GM19468 (cell line): ENCODE measurements around the gene NEB.

ENCODE experiments used
- ATAC-seq: cut with Tn5 transposase; IDR thresholded peaks from one replicate; pipeline ENCODE4 v1.9.1; 2021; ENCODE audit warnings: mild to moderate bottlenecking, moderate library complexity, moderate number of reproducible peaks; ENCODE audit not compliant: unreplicated experiment; ENCODE audit errors: extremely low read depth

The NEB gene

GRCh38 chr2:151733771-151734672, at the start of gene NEB:
NEB (minus strand) TSS chr2:151734476; CDS start chr2:151733156, 1,320 bp downstream.
- no peak for ATAC-seq

DNA sequence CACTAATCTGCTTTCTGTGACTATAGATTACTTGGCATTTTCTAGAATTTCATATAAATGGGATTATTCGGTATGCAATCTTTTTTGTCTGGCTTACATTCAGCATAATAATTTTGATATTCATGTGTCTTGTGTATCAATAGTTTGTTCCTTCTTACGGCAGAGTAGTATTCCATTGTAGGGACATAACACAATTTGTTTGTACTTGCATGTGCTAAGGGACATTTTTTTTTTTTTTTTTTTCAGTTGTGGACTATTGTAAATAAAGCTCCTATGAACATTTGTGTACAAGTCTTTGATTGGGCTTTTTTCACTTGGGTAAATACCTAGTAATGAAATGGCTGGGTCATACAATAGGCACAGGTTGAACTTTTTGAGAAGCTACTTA, 48.9 kb upstream of the NEB start:
- ATAC-seq: no peak

DNA sequence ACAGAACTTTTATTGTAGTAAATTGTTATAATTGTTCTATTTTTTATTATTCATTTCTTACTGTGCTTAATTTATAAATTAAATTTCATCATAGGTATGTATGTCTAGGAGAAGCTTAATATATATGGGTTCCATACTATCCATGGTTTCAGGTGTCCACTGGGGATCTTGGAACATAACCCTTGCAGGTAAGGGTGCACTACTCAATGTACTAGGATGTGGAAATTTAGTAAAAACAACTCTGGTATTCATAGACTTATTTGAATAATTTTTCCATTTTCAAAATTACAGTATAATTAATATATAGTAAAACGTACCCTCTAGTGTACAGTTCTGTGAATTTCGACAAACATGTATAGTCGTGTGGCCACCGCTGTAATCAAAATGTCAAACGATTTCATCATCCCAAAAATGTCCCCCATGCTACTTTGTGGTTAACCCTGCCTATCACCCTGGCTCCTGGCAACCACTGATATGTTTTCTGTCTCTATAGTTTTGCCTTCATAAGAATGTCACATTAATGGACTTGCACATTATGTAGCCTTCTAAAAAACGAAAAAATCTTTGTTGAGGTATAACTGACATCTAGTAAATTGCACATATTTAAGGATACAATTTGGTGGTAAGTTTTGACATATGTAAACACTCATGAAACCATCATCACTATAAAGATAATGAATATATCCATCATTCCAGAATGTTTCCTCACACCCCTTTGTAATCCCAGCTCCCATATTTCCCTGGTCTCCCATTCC, 48.3 kb upstream of the NEB start:
- no peak for ATAC-seq

GRCh38 chr2:151781642-151782041, 47.4 kb upstream of the NEB start:
- no peak for ATAC-seq

- no peak for ATAC-seq
These were observed 46.7 kb upstream of the NEB start for GRCh38 chr2:151780938-151781337.

DNA sequence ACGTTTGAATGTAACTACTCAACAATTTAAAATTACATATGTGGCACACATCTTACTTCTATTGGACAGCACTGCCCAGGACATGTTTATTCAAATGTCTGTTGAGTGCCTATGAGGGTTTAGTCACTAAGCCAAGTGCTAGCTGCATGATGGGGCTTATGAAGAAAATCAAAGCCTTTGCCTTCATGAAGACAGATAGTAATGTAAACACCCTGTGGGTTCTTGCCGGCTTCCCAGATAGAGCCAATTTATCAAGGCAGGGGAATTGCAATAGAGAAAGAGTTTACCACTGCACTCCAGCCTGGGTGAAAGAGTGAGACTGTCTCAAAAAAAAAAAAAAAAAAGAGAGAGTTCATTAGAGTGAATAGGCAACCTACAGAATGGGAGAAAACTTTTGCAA, 43.7 kb upstream of the NEB start:
- no peak for ATAC-seq

GRCh38 chr2:151777487-151777886, 43.2 kb upstream of the NEB start:
- ATAC-seq: no peak

DNA sequence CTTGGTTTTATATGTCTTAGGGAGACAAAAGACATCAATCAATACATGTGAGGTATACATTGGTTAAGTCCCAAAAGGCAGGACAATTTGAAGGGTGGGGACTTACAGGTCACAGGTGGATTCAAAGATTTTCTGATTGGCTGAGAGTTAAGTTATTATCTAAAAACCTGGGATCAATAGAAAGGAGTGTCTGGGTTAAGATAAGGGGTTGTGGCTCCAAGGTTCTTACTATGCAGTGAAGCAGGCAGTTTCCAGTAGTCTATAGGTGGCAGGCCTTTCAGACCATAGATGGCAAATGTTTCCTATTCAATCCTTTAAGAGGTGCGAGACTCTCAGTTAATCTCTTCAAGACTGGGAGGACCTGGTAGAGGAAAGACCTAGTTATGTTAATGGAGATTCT, 42.1 kb upstream of the NEB start:
- ATAC-seq: no peak

- ATAC-seq: no peak
These were observed 40.9 kb upstream of the NEB start for GRCh38 chr2:151775057-151775740.

- ATAC-seq: no peak
These were observed 40.2 kb upstream of the NEB start for GRCh38 chr2:151774506-151774905.

DNA sequence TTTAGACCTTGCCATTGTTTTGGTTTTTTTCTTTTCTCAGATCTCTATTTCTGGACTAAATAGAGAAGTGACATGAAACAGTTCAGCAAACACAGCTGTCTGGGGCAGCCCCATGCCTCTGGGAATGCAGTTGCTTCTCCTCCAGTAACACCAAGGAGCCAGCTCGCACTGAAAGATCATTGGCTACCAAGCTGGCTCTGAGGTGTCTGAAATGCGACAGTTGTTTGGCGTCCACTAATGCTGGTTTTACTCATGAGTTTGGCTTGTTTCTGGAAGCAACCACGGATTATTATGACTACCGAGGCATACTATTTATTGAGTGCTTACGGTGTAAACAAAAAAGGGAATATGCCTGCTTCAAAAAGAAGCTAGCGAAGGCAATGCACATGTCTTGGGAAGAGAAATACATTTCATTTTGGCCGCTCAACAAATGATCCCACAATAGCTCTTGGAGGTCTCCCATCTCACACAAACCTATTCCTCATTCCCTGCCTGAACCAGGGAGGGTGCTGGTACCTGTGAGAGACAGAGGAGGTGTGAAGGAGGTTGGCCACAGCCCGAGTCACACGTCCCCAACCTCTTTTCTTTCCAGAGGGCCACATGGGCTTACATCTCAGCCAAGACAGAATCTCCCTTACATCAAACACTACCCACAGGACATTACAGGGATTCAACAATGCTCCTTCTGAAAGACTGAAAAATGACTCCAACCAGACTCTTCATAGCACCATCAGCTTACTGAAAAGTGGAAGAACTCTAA, 37.5 kb upstream of the NEB start:
- ATAC-seq: peak; percentile 95

DNA sequence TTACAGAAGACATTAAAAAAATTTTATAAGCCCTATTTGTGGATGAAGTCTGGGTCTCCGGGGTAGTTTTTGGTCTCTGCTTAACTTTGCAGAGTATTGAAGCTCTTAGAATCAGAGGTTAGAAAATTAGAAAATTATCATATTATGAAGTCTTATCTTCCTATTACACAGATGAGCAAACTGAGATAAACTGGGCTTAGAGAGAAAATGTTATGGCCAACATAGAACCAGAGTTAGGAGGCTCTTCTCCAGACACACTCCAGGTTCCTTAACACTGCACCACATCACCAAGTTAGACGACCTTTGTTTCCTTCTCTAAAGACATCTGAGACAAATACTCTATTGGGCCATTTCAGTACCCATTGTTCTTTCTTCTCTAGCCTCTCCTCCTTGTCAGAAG, 36.7 kb upstream of the NEB start:
- no peak for ATAC-seq

DNA sequence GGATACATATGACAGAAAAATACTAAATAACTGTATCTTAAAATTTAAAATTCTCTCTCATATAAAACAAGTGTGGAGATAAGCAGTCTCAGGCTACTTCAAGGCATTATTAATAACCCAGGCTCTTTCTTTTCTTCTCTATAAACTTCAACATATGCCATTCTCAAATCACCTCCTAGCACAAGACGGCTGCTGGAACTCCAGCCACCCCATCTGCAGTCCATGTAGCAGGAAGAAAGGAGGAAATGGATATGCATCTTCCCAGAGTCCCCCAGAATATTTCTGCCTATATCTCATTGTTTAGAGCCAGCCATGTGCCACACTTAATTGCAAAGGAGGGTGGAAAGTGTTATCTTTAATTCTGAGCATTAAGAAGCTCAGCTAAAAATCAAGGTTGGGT, 35.3 kb upstream of the NEB start:
- ATAC-seq: no peak

DNA sequence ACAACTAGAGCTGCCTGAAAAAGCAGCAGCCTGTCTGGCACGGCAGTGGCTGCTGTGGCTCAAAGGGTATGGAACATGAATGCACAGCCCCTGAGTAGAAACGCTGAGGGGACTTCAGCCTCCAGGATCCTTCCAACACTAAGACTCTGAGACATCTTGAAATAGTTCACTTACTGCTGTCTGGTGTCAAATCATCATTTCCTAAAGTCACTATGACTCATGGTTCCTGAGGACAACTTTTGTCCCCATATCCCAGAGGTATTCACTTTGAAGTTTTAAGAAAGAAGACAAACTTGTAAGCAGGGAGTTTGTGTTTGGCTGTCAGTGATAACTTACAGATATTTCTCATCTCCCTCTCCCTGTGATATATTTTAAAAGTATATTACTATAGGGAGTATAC, 33.3 kb upstream of the NEB start:
- no peak for ATAC-seq

DNA sequence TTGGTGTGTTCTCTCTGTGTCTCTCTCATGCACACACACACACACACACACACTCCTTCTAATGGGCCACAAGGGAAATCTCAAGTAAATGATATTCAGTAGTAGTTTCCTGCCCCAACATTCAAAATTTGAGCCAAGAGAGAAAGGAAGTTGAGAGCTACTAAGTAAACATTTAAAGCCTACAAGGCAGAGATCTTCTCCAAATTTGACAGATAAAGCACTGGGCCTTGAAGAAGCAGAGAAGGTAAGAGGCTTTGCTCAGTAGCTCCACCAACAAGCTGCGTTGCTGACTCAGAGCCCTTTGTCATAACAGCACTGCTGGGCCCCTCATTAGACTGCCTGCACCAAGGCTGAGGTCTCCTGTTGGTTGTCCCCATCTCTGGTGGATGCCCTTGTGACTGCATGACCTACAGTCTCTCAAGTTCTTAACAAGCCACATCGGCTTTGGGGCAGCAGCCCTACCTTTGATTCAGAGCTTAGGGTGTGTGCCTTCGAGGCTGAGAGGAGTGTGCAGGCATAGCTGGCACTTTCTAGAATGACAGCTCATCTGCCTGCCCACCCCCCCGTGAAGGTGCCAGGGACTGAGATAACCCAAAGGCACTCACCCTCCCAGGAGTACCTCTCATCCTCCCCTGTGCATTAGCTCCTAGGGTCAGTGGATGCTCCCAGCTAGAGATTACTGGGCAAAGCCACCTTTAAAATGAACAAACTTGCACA, 32.3 kb upstream of the NEB start:
- no peak for ATAC-seq

DNA sequence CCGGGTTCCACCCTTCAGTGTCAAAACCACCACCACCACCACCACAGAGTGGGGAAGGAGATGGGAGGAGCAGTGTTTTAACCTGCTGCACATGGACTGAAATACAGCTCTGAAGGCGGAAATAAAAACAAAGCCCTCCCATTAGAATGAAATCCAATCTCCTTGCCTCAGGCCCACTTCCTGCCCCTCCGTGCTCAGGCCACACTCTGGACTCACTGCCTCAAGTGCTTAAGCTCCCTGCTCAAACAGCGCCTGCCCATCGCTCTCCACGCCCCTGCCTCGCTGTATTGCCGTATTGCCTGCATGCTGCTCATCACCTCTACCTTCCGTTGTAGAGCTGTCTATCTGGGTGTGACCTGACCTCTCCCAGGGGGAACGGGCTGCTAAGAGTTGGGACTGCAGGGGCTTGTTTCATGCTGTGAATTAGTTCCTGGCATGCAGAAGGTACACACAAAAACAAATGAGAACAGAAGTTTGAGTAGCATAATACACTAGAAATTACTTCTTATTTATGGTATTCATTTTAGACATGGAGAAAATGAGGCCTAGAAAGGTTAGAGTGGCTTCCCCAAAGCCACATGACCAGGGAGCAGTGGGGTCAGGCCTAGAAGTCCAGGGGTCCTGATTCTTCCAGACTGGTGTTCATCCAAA, 31.6 kb upstream of the NEB start:
- no peak for ATAC-seq

DNA sequence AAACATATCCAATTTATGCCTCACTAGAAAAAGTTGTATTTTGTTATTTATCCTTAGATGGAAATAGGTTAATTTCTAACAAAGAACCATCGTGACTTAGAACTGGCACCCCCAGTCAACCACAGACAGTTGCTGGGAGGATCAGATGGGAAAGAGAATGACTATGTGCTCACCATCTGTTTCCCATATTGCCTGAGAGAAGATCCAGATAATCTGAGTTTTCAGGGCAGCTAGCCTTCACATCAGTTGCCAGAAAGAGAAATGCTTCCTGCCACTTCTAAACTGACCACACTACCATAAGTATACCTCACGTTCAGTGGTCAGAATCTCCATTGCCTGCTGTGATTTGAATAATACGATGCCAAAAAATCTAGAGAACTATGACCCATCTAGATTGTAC, 28.4 kb upstream of the NEB start:
- ATAC-seq: no peak

GRCh38 chr2:151761687-151762086, 27.4 kb upstream of the NEB start:
- no peak for ATAC-seq

GRCh38 chr2:151761193-151761592, 26.9 kb upstream of the NEB start:
- ATAC-seq: no peak
